Activated CD8-positive, alpha-beta T cell treated with anti-CD3 and anti-CD28 coated beads for 36 hours (primary cell): ENCODE results near the gene MACF1. TPM values are rescaled to one million over a fixed set of nuclear protein-coding genes. Genes with fewer than 3 reads are reported as not detected.

Experiments
- ATAC-seq: fragments of 200-7000 bp; cut with Tn5 transposase; one replicate; pipeline ENCODE4 v1.10.0; 2021; ENCODE audit warnings: mild to moderate bottlenecking, moderate library complexity
- CTCF ChIA-PET: fragments of 350-600 bp; sonication (Branson Sonifier 250); formaldehyde crosslinking; loops from one replicate; lab custom pipeline; 2021; ENCODE audit warnings: antibody characterized with exemption; lab: Charles Lee
- POLR2A ChIA-PET: fragments of 350-600 bp; sonication (Branson Sonifier 250); formaldehyde crosslinking; loops from one replicate; lab custom pipeline; 2021; ENCODE audit warnings: antibody characterized with exemption; lab: Charles Lee
- DNase-seq: peaks from one replicate; pipeline ENCODE4 v3.0.0-alpha.2; 2020
- H3K27ac Mint-ChIP-seq: one replicate; pipeline ENCODE4 v1.8.0; 2021; ENCODE audit warnings: mild to moderate bottlenecking, mixed read lengths
- H3K27me3 Mint-ChIP-seq: one replicate; pipeline ENCODE4 v1.8.0; 2021; ENCODE audit warnings: mixed read lengths
- H3K36me3 Mint-ChIP-seq: one replicate; pipeline ENCODE4 v1.8.0; 2021; ENCODE audit warnings: low read depth, mixed read lengths
- H3K4me1 Mint-ChIP-seq: one replicate; pipeline ENCODE4 v1.8.0; 2021; ENCODE audit warnings: low read depth, mixed read lengths
- H3K4me3 Mint-ChIP-seq: one replicate; pipeline ENCODE4 v1.8.0; 2021; ENCODE audit warnings: mild to moderate bottlenecking, moderate library complexity, mixed read lengths
- H3K9me3 Mint-ChIP-seq: one replicate; pipeline ENCODE4 v1.8.0; 2021; ENCODE audit warnings: mixed read lengths
- intact Hi-C: fragments of 100-400 bp; cut with micrococcal nuclease; formaldehyde crosslinking; loops from one replicate; pipeline ENCODE4 v1.10.0; 2022
- total RNA-seq, 2 experiments: library from RNA; stranded (reverse); gene quantifications; one replicate each; pipeline ENCODE4 v1.2.3, GENCODE V29; 2021
- TF ChIP-seq, protein P1 (sequence below): fragments of 200-600 bp; IDR thresholded peaks from one replicate; pipeline ENCODE4 v1.8.0; 2022; ENCODE audit warnings: antibody characterized with exemption, mild to moderate bottlenecking

MACF1 gene
- total RNA-seq, 2 experiments from 2014 or later: 201 to 215 TPM

DNA sequence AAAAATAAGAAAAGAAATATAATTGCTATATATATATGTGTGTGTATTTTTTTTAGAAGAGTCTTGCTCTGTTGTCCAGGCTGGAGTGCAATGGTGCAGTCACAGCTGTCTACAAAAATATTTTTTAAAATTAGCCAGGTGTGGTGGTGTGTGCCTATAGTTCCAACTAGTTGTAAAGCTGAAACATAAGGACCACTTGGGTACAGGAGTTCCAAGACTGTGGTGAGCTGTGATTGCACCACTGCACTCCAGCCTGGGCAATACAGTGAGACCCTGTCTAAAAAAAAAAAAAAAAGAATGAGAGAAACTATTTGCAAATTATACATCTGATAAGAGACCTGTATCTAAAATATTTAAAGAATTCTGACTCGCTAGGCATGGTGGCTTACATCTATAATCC, 328.9 kb downstream of the MACF1 start:
- peaks cover 24% of the 10 kb centered on the region for H3K36me3 Mint-ChIP-seq
- no peak overlapping the region for H3K4me3 Mint-ChIP-seq
- no peaks in the 10 kb centered on the region for H3K4me1 Mint-ChIP-seq
- POLR2A ChIA-PET: interaction anchor here (0.7 kb wide), 1 partner anchor 212 kb away, joined by 3 read pairs; no protein-coding TSS in a partner anchor
- no peak for ATAC-seq
- CTCF ChIA-PET: interaction anchor here (1.7 kb wide), 1 partner anchor 435 kb away, joined by 3 read pairs; no protein-coding TSS in a partner anchor
- H3K27ac Mint-ChIP-seq: no peak overlapping the region
- intact Hi-C loops: no loop called here
- H3K9me3 Mint-ChIP-seq: no peaks in the 10 kb centered on the region
- H3K27me3 Mint-ChIP-seq: no peaks in the 10 kb centered on the region
- DNase-seq: no peak
- TF ChIP-seq, protein P1, sequence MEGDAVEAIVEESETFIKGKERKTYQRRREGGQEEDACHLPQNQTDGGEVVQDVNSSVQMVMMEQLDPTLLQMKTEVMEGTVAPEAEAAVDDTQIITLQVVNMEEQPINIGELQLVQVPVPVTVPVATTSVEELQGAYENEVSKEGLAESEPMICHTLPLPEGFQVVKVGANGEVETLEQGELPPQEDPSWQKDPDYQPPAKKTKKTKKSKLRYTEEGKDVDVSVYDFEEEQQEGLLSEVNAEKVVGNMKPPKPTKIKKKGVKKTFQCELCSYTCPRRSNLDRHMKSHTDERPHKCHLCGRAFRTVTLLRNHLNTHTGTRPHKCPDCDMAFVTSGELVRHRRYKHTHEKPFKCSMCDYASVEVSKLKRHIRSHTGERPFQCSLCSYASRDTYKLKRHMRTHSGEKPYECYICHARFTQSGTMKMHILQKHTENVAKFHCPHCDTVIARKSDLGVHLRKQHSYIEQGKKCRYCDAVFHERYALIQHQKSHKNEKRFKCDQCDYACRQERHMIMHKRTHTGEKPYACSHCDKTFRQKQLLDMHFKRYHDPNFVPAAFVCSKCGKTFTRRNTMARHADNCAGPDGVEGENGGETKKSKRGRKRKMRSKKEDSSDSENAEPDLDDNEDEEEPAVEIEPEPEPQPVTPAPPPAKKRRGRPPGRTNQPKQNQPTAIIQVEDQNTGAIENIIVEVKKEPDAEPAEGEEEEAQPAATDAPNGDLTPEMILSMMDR: no peak

Other genes with a start within 250 kb of the MACF1 start
- gene AKIRIN1, start 213.4 kb upstream of the MACF1 start, total RNA-seq: 10 to 100 TPM; 57.8 to 59.4 TPM
- gene NDUFS5, start 178.3 kb upstream of the MACF1 start, total RNA-seq: 100 to 1,000 TPM; 153 to 178 TPM